Heart right ventricle (tissue), 16 donors: Measurements from ENCODE around the gene PTHLH. TPM values are rescaled to one million over a fixed set of nuclear protein-coding genes. Genes with fewer than 3 reads are reported as not detected.

Experiments used
- ATAC-seq, 8 donors: fragments of 200-7000 bp; cut with Tn5 transposase; one replicate each; pipeline ENCODE4 v1.9.1; 2020; ENCODE audit warnings: mild to moderate bottlenecking in 8 of 8, moderate library complexity in 8 of 8, moderate number of reproducible peaks in 1 of 8
- DNase-seq, 2 donors: peaks; one replicate each; pipeline ENCODE4 v3.0.0-alpha.2; 2020
- H3K27ac ChIP-seq, 10 donors: fragments of 200-600 bp; sonication (generic) in 2 of 10; one replicate each; pipeline versions ENCODE4 v1.5.0 to v1.8.0; 2020 to 2022; ENCODE audit warnings: mild to moderate bottlenecking in 3 of 10
- H3K27me3 ChIP-seq, 7 donors: fragments of 200-600 bp; one replicate each; pipeline ENCODE4 v1.8.0; 2021 to 2022; ENCODE audit warnings: mild to moderate bottlenecking in 2 of 7
- H3K36me3 ChIP-seq, 9 donors: fragments of 200-600 bp; sonication (generic) in 1 of 9; one replicate each; pipeline versions ENCODE4 v1.5.0 to v1.8.0; 2020 to 2022; ENCODE audit warnings: mild to moderate bottlenecking in 2 of 9
- H3K4me1 ChIP-seq, 9 donors: fragments of 200-600 bp; sonication (generic) in 1 of 9; one replicate each; pipeline versions ENCODE4 v1.5.0 to v1.8.0; 2020 to 2022; ENCODE audit warnings: mild to moderate bottlenecking in 4 of 9
- H3K4me3 ChIP-seq, 10 donors: fragments of 200-600 bp; sonication (generic) in 2 of 10; one replicate each; pipeline versions ENCODE4 v1.5.0 to v1.8.0; 2020 to 2022; ENCODE audit warnings: mild to moderate bottlenecking in 7 of 10, moderate library complexity in 2 of 10
- H3K9me3 ChIP-seq, 11 donors: fragments of 200-600 bp in 10 of 11; sonication (generic) in 2 of 11; one replicate each; pipeline versions ENCODE4 v1.5.0 to v1.8.0; 2013 to 2022; ENCODE audit warnings: mild to moderate bottlenecking in 2 of 11, control low read depth in 1 of 11, moderate library complexity in 1 of 11
- CTCF ChIP-seq, 9 donors: fragments of 200-600 bp; sonication (generic) in 2 of 9; IDR thresholded peaks; one replicate each; pipeline versions ENCODE4 v1.5.0 to v1.8.0; 2021 to 2022; ENCODE audit warnings: antibody characterized with exemption in 9 of 9, mild to moderate bottlenecking in 5 of 9, moderate library complexity in 1 of 9
- WGBS, 2 donors: extraction: QIAGEN DNeasy Blood & Tissue Kit; methylation state at CpG; one replicate each; pipeline ENCODE4 v1.1.7; 2013; ENCODE audit warnings: inconsistent platforms in 1 of 2; 5-methylcytosine and 5-hydroxymethylcytosine counted together
- intact Hi-C, 10 donors: fragments of 100-400 bp; cut with DNase I; formaldehyde crosslinking; loops; one replicate each; pipeline versions ENCODE4 v1.11.1 to v1.14.2; 2022
- polyA plus RNA-seq, 2 donors: library from polyadenylated mRNA; stranded (reverse); fragments of 200-250 nt; gene quantifications; one replicate each; pipeline ENCODE4 v1.2.3, GENCODE V29; 2013
- total RNA-seq, 10 donors: library from RNA; stranded (reverse); fragmentation: NEBNext Ultra II Directional in 3 of 10; extraction: Animal tissue kit (Norgen Biotek cat#: 25700) in 3 of 10; gene quantifications; one replicate each; pipeline versions ENCODE4 v1.2.1 to v1.2.4, GENCODE V29; 2021 to 2023
- donor health status: Arrhythmogenic right ventricular cardiomyopathy.
- donor health status: ischemic (EF 13 %, LVEDD 7.1; RV severe dilation, severe dysfunction).
- donor health status: healthy with polysubstance abuse.
- donor health status: DM: no; HTN: yes; CAD: no.
- donor health status: DM: no; HTN: no; CAD: no.
- donor health status: ischemic (EF 25% LVEDD 6.9; RV normal size, moderate dysfunction).
- donor health status: ischemic (EF 25% LVEDD 5.7; RV mildly dilated, moderate dysfunction).
- donor health status: healthy.
- donor health status: DM: yes; HTN: yes; CAD: no.
- donor health status: Ischemic cardiomyopathy.
- donor health status: ischemic (EF 35%, LVEDD 5.7; RV mildly dilated, moderate dysfunction).
- donor health status: nonischemic (EF 11% LVEDD 7.7; RV severe dilation, severe dysfunction).
- donor health status: DM: yes; HTN: yes; CAD: no.
- donor health status: PGD.
- donor health status: ischemic (EF 29% LVEDD 5.4; RV normal size, mild dysfunction).
- donor health status: nonischemic (EF 23%, LVEDD 6.1; RV moderate dilation, normal function).

The PTHLH gene
- total and polyA plus RNA-seq, 12 donors: 0.21 to 9.4 (median 1.3) TPM; not detected in 2

GRCh38 chr12:27957366-27957765, 15.2 kb downstream of the PTHLH start:
- no peaks in the 10 kb centered on the region for H3K36me3 ChIP-seq
- peaks cover 0 to 11% (median 0%) of the 10 kb centered on the region in 7 donors for H3K27me3 ChIP-seq
- H3K27ac ChIP-seq: no peak overlapping the region
- ATAC-seq: no peak
- intact Hi-C loops: no loop called here
- no peak for TF ChIP-seq CTCF (IDR thresholded peaks at IDR 0.05)
- no peak overlapping the region for H3K4me3 ChIP-seq
- no peak for DNase-seq
- H3K9me3 ChIP-seq: no peaks in the 10 kb centered on the region
- H3K4me1 ChIP-seq: no peaks in the 10 kb centered on the region
- 78 to 83% methylated on average over 3 of the region's 3 CpGs for WGBS, 2 donors

- TF ChIP-seq CTCF (IDR thresholded peaks at IDR 0.05): no peak
- Histone ChIP-seq H3K4me1 (no peaks in the 10 kb centered on the region), H3K27me3 (peaks cover 0 to 7% (median 0%) of the 10 kb centered on the region in 7 donors), H3K4me3 (no peak overlapping the region), H3K9me3 (no peaks in the 10 kb centered on the region), H3K27ac (no peak overlapping the region), H3K36me3 (no peaks in the 10 kb centered on the region)
- DNase-seq: no peak
- intact Hi-C loops: no loop called here
- ATAC-seq: no peak
- WGBS, 2 donors: 88 to 91% methylated on average over 3 of the region's 3 CpGs
These were observed 18.7 kb downstream of the PTHLH start for GRCh38 chr12:27953817-27954216.

- H3K9me3 ChIP-seq: no peaks in the 10 kb centered on the region
- no peak overlapping the region for H3K4me3 ChIP-seq
- 89 to 91% methylated on average over 4 of the region's 4 CpGs for WGBS, 2 donors
- peaks cover 0 to 7% (median 0%) of the 10 kb centered on the region in 7 donors for H3K27me3 ChIP-seq
- no peaks in the 10 kb centered on the region for H3K36me3 ChIP-seq
- DNase-seq (no peak), ATAC-seq (no peak)
- H3K4me1 ChIP-seq: no peaks in the 10 kb centered on the region
- TF ChIP-seq CTCF (IDR thresholded peaks at IDR 0.05): no peak
- no peak overlapping the region for H3K27ac ChIP-seq
- intact Hi-C loops: no loop called here
These were observed 19.2 kb downstream of the PTHLH start for GRCh38 chr12:27953348-27953747.

- H3K27ac ChIP-seq: no peak overlapping the region
- peaks cover 0 to 7% (median 0%) of the 10 kb centered on the region in 7 donors for H3K27me3 ChIP-seq
- no peak for TF ChIP-seq CTCF (IDR thresholded peaks at IDR 0.05)
- H3K36me3 ChIP-seq: no peaks in the 10 kb centered on the region
- intact Hi-C loops: no loop called here
- DNase-seq (no peak), ATAC-seq (no peak)
- 74 to 81% methylated on average over 5 of the region's 5 CpGs for WGBS, 2 donors
- H3K9me3 ChIP-seq: no peaks in the 10 kb centered on the region
- no peaks in the 10 kb centered on the region for H3K4me1 ChIP-seq
- no peak overlapping the region for H3K4me3 ChIP-seq
These were observed 20.0 kb downstream of the PTHLH start for GRCh38 chr12:27952510-27952909.
